ENCODE data around the gene MARCKS.

Gene MARCKS

GRCh38 chr6:113854531-113855499, 2.3 kb upstream of the MARCKS start:
- peak; percentile 96 for DNase-seq

- DNase-seq, result peak; percentile 85
Observed at GRCh38 chr6:113855500-113856374, 1.4 kb upstream of the MARCKS start.

GRCh38 chr6:113856375-113856624, 845 bp upstream of the MARCKS start:
- DNase-seq, result no peak

GRCh38 chr6:113857556-113858479, 673 bp downstream of the MARCKS start:
- DNase-seq, result peak; percentile 64

GRCh38 chr6:113858480-113859348, 1.6 kb downstream of the MARCKS start:
- peak; percentile 96 for DNase-seq

GRCh38 chr6:113859349-113860180, 2.4 kb downstream of the MARCKS start:
- no peak for DNase-seq

- DNase-seq, result no peak
Observed at GRCh38 chr6:113860181-113860955, 3.2 kb downstream of the MARCKS start.

- no peak for DNase-seq
Observed at GRCh38 chr6:113862112-113862511, 5.0 kb downstream of the MARCKS start.

GRCh38 chr6:113870917-113871316, 13.8 kb downstream of the MARCKS start:
- no peak for DNase-seq

- DNase-seq, result no peak
Observed at GRCh38 chr6:113871975-113872374, 14.8 kb downstream of the MARCKS start.

- peak; percentile 38 for DNase-seq
Observed at GRCh38 chr6:113873043-113873667, 16.0 kb downstream of the MARCKS start.

GRCh38 chr6:113875470-113875869, 18.3 kb downstream of the MARCKS start:
- no peak for DNase-seq

- no peak for DNase-seq
Observed at GRCh38 chr6:113876695-113877094, 19.6 kb downstream of the MARCKS start.

GRCh38 chr6:113879186-113880096, 22.3 kb downstream of the MARCKS start:
- DNase-seq, result peak; percentile 86

GRCh38 chr6:113881478-113881980, 24.4 kb downstream of the MARCKS start:
- DNase-seq, result no peak

GRCh38 chr6:113882336-113883022, 25.3 kb downstream of the MARCKS start:
- no peak for DNase-seq

GRCh38 chr6:113884011-113884410, 26.9 kb downstream of the MARCKS start:
- no peak for DNase-seq

GRCh38 chr6:113886512-113886911, 29.4 kb downstream of the MARCKS start:
- DNase-seq, result no peak
